Stimulated activated CD4-positive, alpha-beta T cell treated with anti-CD3 and anti-CD28 coated beads, TNF-alpha, amount 100 ng/mL, for 1 hour (primary cell): ENCODE measurements around the gene STARD9.
"Not testable (repeated sequence)": the region's sequence is repeated elsewhere in the genome, so short reads cannot be mapped to it uniquely, and the experiment has no call there.

Experiments used
- DNase-seq, 3 donors: peaks; one replicate each; pipeline ENCODE4 v3.0.0-alpha.2; 2020; ENCODE audit warnings: low read depth in 3 of 3, low spot score in 1 of 3

Gene STARD9

GRCh38 chr15:42590619-42591237 lies 15.3 kb downstream of the STARD9 start:
- DNase-seq, result no peak

GRCh38 chr15:42591238-42591934 lies 16.0 kb downstream of the STARD9 start:
- no peak for DNase-seq

GRCh38 chr15:42592716-42593115 lies 17.3 kb downstream of the STARD9 start:
- no peak for DNase-seq

GRCh38 chr15:42593143-42593542 lies 17.7 kb downstream of the STARD9 start:
- no peak for DNase-seq

GRCh38 chr15:42594095-42594494 lies 18.7 kb downstream of the STARD9 start:
- DNase-seq, result no peak

- DNase-seq, result no peak
Measured at GRCh38 chr15:42595626-42596240, 20.3 kb downstream of the STARD9 start.

- not testable (repeated sequence) for DNase-seq
Measured at GRCh38 chr15:42601316-42601715, 25.9 kb downstream of the STARD9 start.

- no peak for DNase-seq
Measured at GRCh38 chr15:42602501-42602900, 27.1 kb downstream of the STARD9 start.

GRCh38 chr15:42603978-42604377 lies 28.6 kb downstream of the STARD9 start:
- no peak for DNase-seq

- DNase-seq, result no peak
Measured at GRCh38 chr15:42604894-42605744, 29.7 kb downstream of the STARD9 start.

- no peak for DNase-seq
Measured at GRCh38 chr15:42605796-42606195, 30.4 kb downstream of the STARD9 start.

- no peak for DNase-seq
Measured at GRCh38 chr15:42608110-42608531, 32.7 kb downstream of the STARD9 start.

- DNase-seq, result no peak
Measured at GRCh38 chr15:42608752-42609488, 33.5 kb downstream of the STARD9 start.

- DNase-seq, result no peak
Measured at GRCh38 chr15:42611532-42611931, 36.1 kb downstream of the STARD9 start.

GRCh38 chr15:42612367-42612912 lies 37.0 kb downstream of the STARD9 start:
- DNase-seq, result no peak

GRCh38 chr15:42616107-42616506 lies 40.7 kb downstream of the STARD9 start:
- no peak for DNase-seq

GRCh38 chr15:42619656-42620371 lies 44.4 kb downstream of the STARD9 start:
- no peak for DNase-seq

GRCh38 chr15:42621386-42621785 lies 46.0 kb downstream of the STARD9 start:
- DNase-seq, result no peak

GRCh38 chr15:42621996-42622925 lies 46.9 kb downstream of the STARD9 start:
- DNase-seq, result no peak
